Panc1 (cell line): Measurements from ENCODE around the gene CDH13.

Experiments
- CTCF ChIP-seq: fragments of 450-650 bp; IDR thresholded peaks from 2 replicates; pipeline ENCODE4 v1.5.1; 2017; ENCODE audit warnings: mild to moderate bottlenecking
- POLR2AphosphoS5 ChIP-seq: IDR thresholded peaks from 2 replicates; pipeline ENCODE4 v1.6.1; 2012; ENCODE audit warnings: mild to moderate bottlenecking, low read depth, low read length, moderate library complexity
- REST ChIP-seq, 2 experiments: IDR thresholded peaks; 2 replicates each; pipeline ENCODE4 v1.6.1; 2011 to 2012; ENCODE audit warnings: low read depth in 2 of 2, control low read depth in 1 of 2, low read length in 1 of 2, mild to moderate bottlenecking in 1 of 2, moderate library complexity in 1 of 2; ENCODE audit not compliant: insufficient read depth in 1 of 2
- SIN3A ChIP-seq: IDR thresholded peaks from 2 replicates; pipeline ENCODE4 v1.6.1; 2012; ENCODE audit warnings: low read depth, mild to moderate bottlenecking, low read length, moderate library complexity, borderline replicate concordance; ENCODE audit not compliant: insufficient read depth
- TCF7L2 ChIP-seq: IDR thresholded peaks from 2 replicates; pipeline ENCODE4 v1.6.1; 2011; ENCODE audit warnings: mild to moderate bottlenecking, low read depth, low read length, inconsistent platforms

GRCh38 chr16:83392743-83393142, 766.0 kb downstream of the CDH13 start:
- no peak for TF ChIP-seq CTCF
- no peak for TF ChIP-seq POLR2AphosphoS5
- no peak for TF ChIP-seq REST (IDR thresholded peaks at IDR 0.05; ENCODE audit: insufficient read depth in 1 of 2, low read depth in 2 of 2, low read length in 1 of 2)
- TF ChIP-seq SIN3A: no peak
- no peak for TF ChIP-seq TCF7L2
